H9 (cell line): Measurements from ENCODE around the gene GALNT9. TPM values are rescaled to one million over a fixed set of nuclear protein-coding genes. Genes with fewer than 3 reads are reported as not detected.

Experiments
- DNase-seq: peaks from one replicate; pipeline ENCODE4 v3.0.0-alpha.2; 2017
- H2AFZ ChIP-seq: one replicate; pipeline ENCODE4 v1.6.1; 2013; ENCODE audit warnings: mild to moderate bottlenecking, low read length, control low read depth, moderate library complexity
- H2AK5ac ChIP-seq: 2 replicates; pipeline ENCODE4 v1.6.1; 2013; ENCODE audit warnings: low read length, control low read depth, mixed read lengths; ENCODE audit not compliant: insufficient read length
- H2BK120ac ChIP-seq: one replicate; pipeline ENCODE4 v1.6.1; 2013; ENCODE audit warnings: low read depth, mild to moderate bottlenecking, low read length, control low read depth, inconsistent platforms; ENCODE audit not compliant: poor library complexity, severe bottlenecking
- H2BK12ac ChIP-seq: 2 replicates; pipeline ENCODE4 v1.6.1; 2013; ENCODE audit warnings: low read length, control low read depth, mixed read lengths, low read depth; ENCODE audit not compliant: insufficient read length
- H2BK15ac ChIP-seq: 2 replicates; pipeline ENCODE4 v1.6.1; 2013; ENCODE audit warnings: low read depth, low read length, control low read depth
- H2BK20ac ChIP-seq: one replicate; pipeline ENCODE4 v1.6.1; 2013; ENCODE audit warnings: low read depth, mild to moderate bottlenecking, low read length, control low read depth, inconsistent platforms; ENCODE audit not compliant: poor library complexity, severe bottlenecking
- H2BK5ac ChIP-seq: 2 replicates; pipeline ENCODE4 v1.6.1; 2013; ENCODE audit warnings: low read length, control low read depth, mixed read lengths; ENCODE audit not compliant: insufficient read length
- H3K14ac ChIP-seq: 2 replicates; pipeline ENCODE4 v1.6.1; 2013; ENCODE audit warnings: low read length, control low read depth; ENCODE audit not compliant: insufficient read depth
- H3K18ac ChIP-seq: 2 replicates; pipeline ENCODE4 v1.6.1; 2013; ENCODE audit warnings: low read depth, mild to moderate bottlenecking, mixed read lengths, low read length, control low read depth; ENCODE audit not compliant: insufficient read length
- H3K23ac ChIP-seq: 2 replicates; pipeline ENCODE4 v1.6.1; 2013; ENCODE audit warnings: low read length, control low read depth, mixed read lengths, low read depth; ENCODE audit not compliant: insufficient read length
- H3K23me2 ChIP-seq: 2 replicates; pipeline ENCODE4 v1.6.1; 2013; ENCODE audit warnings: low read depth, mild to moderate bottlenecking, mixed read lengths, low read length, control low read depth; ENCODE audit not compliant: insufficient read length, poor library complexity, severe bottlenecking
- H3K27ac ChIP-seq: 2 replicates; pipeline ENCODE4 v1.5.1; 2013; ENCODE audit warnings: low read length, control low read depth, mixed read lengths, low read depth; ENCODE audit not compliant: insufficient read length
- H3K27me3 ChIP-seq: 2 replicates; pipeline ENCODE4 v1.6.1; 2013; ENCODE audit warnings: low read length, control low read depth, inconsistent platforms; ENCODE audit not compliant: insufficient read depth
- H3K4ac ChIP-seq: 2 replicates; pipeline ENCODE4 v1.6.1; 2013; ENCODE audit warnings: low read depth, mild to moderate bottlenecking, control low read depth, inconsistent platforms, low read length, moderate library complexity
- H3K4me1 ChIP-seq: 2 replicates; pipeline ENCODE4 v1.6.1; 2013; ENCODE audit warnings: low read length, control low read depth, inconsistent platforms; ENCODE audit not compliant: insufficient read depth
- H3K4me2 ChIP-seq: 2 replicates; pipeline ENCODE4 v1.6.1; 2013; ENCODE audit warnings: low read length, control low read depth, mixed read lengths; ENCODE audit not compliant: insufficient read length, insufficient read depth
- H3K56ac ChIP-seq: 2 replicates; pipeline ENCODE4 v1.6.1; 2013; ENCODE audit warnings: low read depth, mild to moderate bottlenecking, mixed read lengths, low read length, control low read depth; ENCODE audit not compliant: insufficient read length
- H3K79me1 ChIP-seq: 2 replicates; pipeline ENCODE4 v1.6.1; 2013; ENCODE audit warnings: low read depth, mild to moderate bottlenecking, moderate library complexity, low read length, control low read depth, inconsistent platforms; ENCODE audit not compliant: insufficient read depth, poor library complexity, severe bottlenecking
- H3K79me2 ChIP-seq: 2 replicates; pipeline ENCODE4 v1.6.1; 2013; ENCODE audit warnings: low read length, control low read depth, inconsistent platforms; ENCODE audit not compliant: insufficient read depth
- H3K9ac ChIP-seq: 2 replicates; pipeline ENCODE4 v1.6.1; 2013; ENCODE audit warnings: low read length, control low read depth, mixed read lengths; ENCODE audit not compliant: insufficient read length; ENCODE audit errors: extremely low read depth
- H3K9me3 ChIP-seq: one replicate; pipeline ENCODE4 v1.6.1; 2013; ENCODE audit warnings: low read depth, low read length, inconsistent platforms; ENCODE audit not compliant: control insufficient read depth
- H3T11ph ChIP-seq: one replicate; pipeline ENCODE4 v1.6.1; 2013; ENCODE audit warnings: mild to moderate bottlenecking, low read length, control low read depth, inconsistent platforms
- H4K20me1 ChIP-seq: one replicate; pipeline ENCODE4 v1.6.1; 2013; ENCODE audit not compliant: control insufficient read depth, insufficient read length, insufficient read depth
- H4K5ac ChIP-seq: 2 replicates; pipeline ENCODE4 v1.6.1; 2013; ENCODE audit warnings: low read depth, mild to moderate bottlenecking, mixed read lengths, low read length, control low read depth; ENCODE audit not compliant: insufficient read length
- H4K8ac ChIP-seq: replicated peaks from 2 replicates; pipeline ENCODE4 v1.6.1; 2013; ENCODE audit warnings: low read length, control low read depth, mixed read lengths, low read depth; ENCODE audit not compliant: insufficient read length
- H4K91ac ChIP-seq: 2 replicates; pipeline ENCODE4 v1.6.1; 2013; ENCODE audit warnings: low read depth, mild to moderate bottlenecking, moderate library complexity, mixed read lengths, low read length, control low read depth; ENCODE audit not compliant: insufficient read length
- H3K27ac Mint-ChIP-seq, 3 experiments: 2 replicates in 2 of 3; 3 replicates in 1 of 3; pipeline ENCODE4 v1.8.0; 2020 to 2021; ENCODE audit warnings: mixed read lengths in 3 of 3, mild to moderate bottlenecking in 1 of 3, moderate library complexity in 1 of 3
- H3K27me3 Mint-ChIP-seq: 2 replicates; pipeline ENCODE4 v1.8.0; 2021; ENCODE audit warnings: low read depth, mild to moderate bottlenecking, moderate library complexity, mixed read lengths
- H3K36me3 Mint-ChIP-seq, 3 experiments: 2 replicates in 2 of 3; 3 replicates in 1 of 3; pipeline ENCODE4 v1.8.0; 2020 to 2021; ENCODE audit warnings: low read depth in 3 of 3, mixed read lengths in 3 of 3; ENCODE audit not compliant: insufficient read depth in 1 of 3
- H3K4me1 Mint-ChIP-seq, 2 experiments: 2 replicates each; pipeline ENCODE4 v1.8.0; 2020; ENCODE audit warnings: mixed read lengths in 2 of 2
- H3K4me3 Mint-ChIP-seq, 2 experiments: 2 replicates in 1 of 2; 3 replicates in 1 of 2; pipeline ENCODE4 v1.8.0; 2020 to 2021; ENCODE audit warnings: mild to moderate bottlenecking in 2 of 2, mixed read lengths in 2 of 2, moderate library complexity in 1 of 2
- H3K9me3 Mint-ChIP-seq, 2 experiments: 2 replicates in 1 of 2; 3 replicates in 1 of 2; pipeline ENCODE4 v1.8.0; 2020; ENCODE audit warnings: mild to moderate bottlenecking in 2 of 2, mixed read lengths in 2 of 2, moderate library complexity in 1 of 2
- WGBS: extraction: QIAGEN DNeasy Blood & Tissue Kit; methylation state at CpG from one replicate; pipeline ENCODE4 v1.1.7; 2013; ENCODE audit warnings: missing lambda C conversion rate, low lambda C conversion rate, mixed read lengths; ENCODE audit not compliant: insufficient read length; ENCODE audit errors: extremely low coverage; 5-methylcytosine and 5-hydroxymethylcytosine counted together
- total RNA-seq: library from RNA; stranded (reverse); gene quantifications from 2 replicates; pipeline ENCODE4 v1.2.1, GENCODE V29; 2021
- TF ChIP-seq, protein P1 (sequence below): fragments of 200-600 bp; sonication (generic); conservative IDR thresholded peaks from 3 replicates; pipeline ENCODE4 v1.8.0; 2021; ENCODE audit warnings: antibody characterized with exemption, mild to moderate bottlenecking

The GALNT9 gene
- total RNA-seq, 1 experiment from 2014 or later = 0.35 TPM

DNA sequence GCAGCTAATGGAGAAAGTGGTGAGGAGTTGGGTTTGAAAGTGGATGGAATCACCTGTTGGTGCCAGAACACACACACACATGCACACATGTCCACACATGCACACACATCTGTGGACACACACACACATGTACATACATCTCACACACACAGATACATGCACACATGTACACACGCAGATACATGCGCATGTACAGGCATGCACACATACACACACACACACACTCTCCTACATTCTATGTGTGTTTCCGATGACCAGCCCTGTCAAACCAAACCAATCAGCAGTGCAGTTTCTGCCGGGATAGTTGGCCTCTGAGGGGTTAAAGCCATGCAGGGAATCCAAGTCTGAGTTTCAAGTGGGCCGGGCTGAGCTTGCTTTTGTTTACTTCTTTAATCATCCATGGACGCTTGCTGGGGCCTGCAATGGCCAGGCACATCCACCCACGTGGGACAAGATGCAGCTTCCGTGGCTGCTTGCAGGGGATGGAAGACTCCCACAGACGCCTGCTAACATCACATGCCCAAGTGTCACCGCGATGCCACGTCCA lies 52.5 kb downstream of the GALNT9 start:
- no peak overlapping the region for H3K23ac ChIP-seq
- no CpG with 5 or more reads among the region's 12 CpGs for WGBS
- peaks cover 6% of the 10 kb centered on the region; the same call in 1 of the 2 replicates for H3K4me1 ChIP-seq
- no peaks in the 10 kb centered on the region for H3K27me3 ChIP-seq
- H3K23me2 ChIP-seq = no peaks in the 10 kb centered on the region
- TF ChIP-seq, protein P1, sequence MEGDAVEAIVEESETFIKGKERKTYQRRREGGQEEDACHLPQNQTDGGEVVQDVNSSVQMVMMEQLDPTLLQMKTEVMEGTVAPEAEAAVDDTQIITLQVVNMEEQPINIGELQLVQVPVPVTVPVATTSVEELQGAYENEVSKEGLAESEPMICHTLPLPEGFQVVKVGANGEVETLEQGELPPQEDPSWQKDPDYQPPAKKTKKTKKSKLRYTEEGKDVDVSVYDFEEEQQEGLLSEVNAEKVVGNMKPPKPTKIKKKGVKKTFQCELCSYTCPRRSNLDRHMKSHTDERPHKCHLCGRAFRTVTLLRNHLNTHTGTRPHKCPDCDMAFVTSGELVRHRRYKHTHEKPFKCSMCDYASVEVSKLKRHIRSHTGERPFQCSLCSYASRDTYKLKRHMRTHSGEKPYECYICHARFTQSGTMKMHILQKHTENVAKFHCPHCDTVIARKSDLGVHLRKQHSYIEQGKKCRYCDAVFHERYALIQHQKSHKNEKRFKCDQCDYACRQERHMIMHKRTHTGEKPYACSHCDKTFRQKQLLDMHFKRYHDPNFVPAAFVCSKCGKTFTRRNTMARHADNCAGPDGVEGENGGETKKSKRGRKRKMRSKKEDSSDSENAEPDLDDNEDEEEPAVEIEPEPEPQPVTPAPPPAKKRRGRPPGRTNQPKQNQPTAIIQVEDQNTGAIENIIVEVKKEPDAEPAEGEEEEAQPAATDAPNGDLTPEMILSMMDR = no peak
- H2BK5ac ChIP-seq = no peak overlapping the region
- DNase-seq = no peak
- H4K5ac ChIP-seq = no peak overlapping the region
- H2BK120ac ChIP-seq = no peak overlapping the region
- H2BK15ac ChIP-seq = no peak overlapping the region
- no peak overlapping the region for H3K18ac ChIP-seq
- H3K27ac Mint-ChIP-seq = no peak overlapping the region
- no peaks in the 10 kb centered on the region for H3K79me1 ChIP-seq
- H3K4ac ChIP-seq = no peak overlapping the region
- no peak overlapping the region for H4K91ac ChIP-seq
- H4K20me1 ChIP-seq = no peaks in the 10 kb centered on the region
- H2BK20ac ChIP-seq = no peak overlapping the region
- no peaks in the 10 kb centered on the region for H3K9me3 Mint-ChIP-seq
- H3K79me2 ChIP-seq = no peaks in the 10 kb centered on the region
- H3K4me1 Mint-ChIP-seq = peaks cover 25 to 41% of the 10 kb centered on the region in 2 experiments
- no peaks in the 10 kb centered on the region for H3K36me3 Mint-ChIP-seq
- no peak overlapping the region for H3K9ac ChIP-seq
- H3K56ac ChIP-seq = no peak overlapping the region
- H3K27me3 Mint-ChIP-seq = peaks cover 44% of the 10 kb centered on the region
- H3K14ac ChIP-seq = no peak overlapping the region
- no peak overlapping the region for H3T11ph ChIP-seq
- H3K4me3 Mint-ChIP-seq = 0 out of 5 replicates have a peak overlapping the region, but pooled peaks of 1 of the 2 experiments have one; percentile 1
- H3K9me3 ChIP-seq = no peaks in the 10 kb centered on the region
- no peak overlapping the region for H2AFZ ChIP-seq
- H4K8ac ChIP-seq = no peak overlapping the region
- no peak overlapping the region for H3K27ac ChIP-seq
- no peak overlapping the region for H2BK12ac ChIP-seq
- H3K4me2 ChIP-seq = no peak overlapping the region
- no peak overlapping the region for H2AK5ac ChIP-seq
